Left lung (tissue), 10 donors: ENCODE results near the gene CFAP43. TPM values are rescaled to one million over a fixed set of nuclear protein-coding genes. Genes with fewer than 3 reads are reported as not detected.
"Not testable (repeated sequence)": the region's sequence is repeated elsewhere in the genome, so short reads cannot be mapped to it uniquely, and the experiment has no call there.

Source experiments
- ATAC-seq: fragments of 200-7000 bp; cut with Tn5 transposase; one replicate; pipeline ENCODE4 v1.9.1; 2020; ENCODE audit warnings: moderate library complexity
- DNase-seq, 4 donors: peaks; one replicate each; pipeline ENCODE4 v3.0.0-alpha.2; 2013 to 2020
- H3K27ac ChIP-seq, 2 donors: fragments of 200-600 bp; sonication (generic) in 1 of 2; one replicate each; pipeline versions ENCODE4 v1.5.0 to v1.8.0; 2020 to 2021
- H3K27me3 ChIP-seq, 2 donors: fragments of 200-600 bp; sonication (generic) in 1 of 2; one replicate each; pipeline versions ENCODE4 v1.5.0 to v1.8.0; 2020 to 2021
- H3K36me3 ChIP-seq, 2 donors: fragments of 200-600 bp; sonication (generic) in 1 of 2; one replicate each; pipeline versions ENCODE4 v1.5.0 to v1.8.0; 2020 to 2021
- H3K4me1 ChIP-seq, 2 donors: fragments of 200-600 bp; one replicate each; pipeline ENCODE4 v1.8.0; 2021
- H3K4me3 ChIP-seq, 2 donors: fragments of 200-600 bp; sonication (generic) in 1 of 2; one replicate each; pipeline versions ENCODE4 v1.5.0 to v1.8.0; 2020 to 2021; ENCODE audit warnings: mild to moderate bottlenecking in 1 of 2
- H3K9me3 ChIP-seq, 2 donors: fragments of 200-600 bp; sonication (generic) in 1 of 2; one replicate each; pipeline versions ENCODE4 v1.5.0 to v1.8.0; 2020 to 2021
- CTCF ChIP-seq, 2 donors: fragments of 200-600 bp; sonication (generic) in 1 of 2; IDR thresholded peaks; one replicate each; pipeline versions ENCODE4 v1.5.0 to v1.8.0; 2021; ENCODE audit warnings: antibody characterized with exemption in 2 of 2
- intact Hi-C, 2 donors: fragments of 100-400 bp; cut with DNase I; formaldehyde crosslinking; loops; one replicate each; pipeline versions ENCODE4 v1.11.2 to v1.14.2; 2022
- polyA plus RNA-seq, 6 donors: library from polyadenylated mRNA; unstranded; fragments of 120-200 nt; gene quantifications; one replicate each; pipeline ENCODE4 v1.2.1, GENCODE V29; 2013; ENCODE audit not compliant: insufficient read length in 6 of 6
- total RNA-seq, 2 donors: library from RNA; stranded (reverse); fragmentation: NEBNext Ultra II Directional; extraction: Animal tissue kit (Norgen Biotek cat#: 25700); gene quantifications; one replicate each; pipeline ENCODE4 v1.2.1, GENCODE V29; 2021
- donor health status: DM: no; HTN: yes; CAD: no.
- donor health status: DM: no; HTN: no; CAD: no.

The CFAP43 gene
- total and polyA plus RNA-seq, 8 donors, result 0.70 to 24.5 (median 11.9) TPM

GRCh38 chr10:104253106-104253505 lies 20.9 kb upstream of the CFAP43 start:
- no peak for TF ChIP-seq CTCF (IDR thresholded peaks at IDR 0.05)
- H3K4me3 ChIP-seq, result no peak overlapping the region
- H3K27me3 ChIP-seq, result no peaks in the 10 kb centered on the region
- no peaks in the 10 kb centered on the region for H3K9me3 ChIP-seq
- DNase-seq (no peak), ATAC-seq (no peak)
- H3K36me3 ChIP-seq, result peaks cover 0 to 11% of the 10 kb centered on the region in 2 donors
- no peak overlapping the region for H3K27ac ChIP-seq
- intact Hi-C loops, result no loop called here
- H3K4me1 ChIP-seq, result peaks cover 20 to 35% of the 10 kb centered on the region in 2 donors

DNA sequence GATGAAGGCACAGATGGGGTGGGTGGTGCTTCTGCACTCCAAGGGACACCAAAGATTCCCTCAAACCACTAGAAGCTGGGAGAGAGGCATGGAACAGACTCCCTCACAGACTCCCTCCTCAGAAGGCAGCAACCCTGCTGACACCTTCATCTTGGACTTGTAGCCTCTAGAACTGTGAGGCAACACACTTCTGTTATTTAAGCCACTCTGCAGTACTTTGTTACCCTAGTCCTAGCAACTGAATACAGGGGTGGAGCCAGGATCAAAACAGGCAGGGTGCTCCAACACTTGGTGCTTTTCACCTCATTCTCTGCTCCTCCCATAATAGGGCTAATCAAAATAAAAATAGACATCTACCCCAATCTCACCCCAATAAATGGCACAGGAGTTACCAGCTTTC lies 20.2 kb upstream of the CFAP43 start:
- no peaks in the 10 kb centered on the region for H3K9me3 ChIP-seq
- no peak overlapping the region for H3K27ac ChIP-seq
- H3K4me1 ChIP-seq, result peaks cover 20 to 28% of the 10 kb centered on the region in 2 donors
- TF ChIP-seq CTCF (IDR thresholded peaks at IDR 0.05), result no peak
- no peak overlapping the region for H3K4me3 ChIP-seq
- H3K36me3 ChIP-seq, result peaks cover 0 to 3% of the 10 kb centered on the region in 2 donors
- intact Hi-C loops, result no loop called here
- no peaks in the 10 kb centered on the region for H3K27me3 ChIP-seq
- DNase-seq (no peak), ATAC-seq (no peak)

GRCh38 chr10:104251443-104251842 lies 19.3 kb upstream of the CFAP43 start:
- no peaks in the 10 kb centered on the region for H3K36me3 ChIP-seq
- peaks cover 11 to 28% of the 10 kb centered on the region in 2 donors for H3K4me1 ChIP-seq
- H3K27me3 ChIP-seq, result no peaks in the 10 kb centered on the region
- intact Hi-C loops, result no loop called here
- no peak overlapping the region for H3K27ac ChIP-seq
- no peak for TF ChIP-seq CTCF (IDR thresholded peaks at IDR 0.05)
- no peak overlapping the region for H3K4me3 ChIP-seq
- ATAC-seq (no peak), DNase-seq (no peak)
- H3K9me3 ChIP-seq, result no peaks in the 10 kb centered on the region

GRCh38 chr10:104250371-104250770 lies 18.2 kb upstream of the CFAP43 start:
- no peaks in the 10 kb centered on the region for H3K9me3 ChIP-seq
- H3K36me3 ChIP-seq, result no peaks in the 10 kb centered on the region
- H3K27me3 ChIP-seq, result no peaks in the 10 kb centered on the region
- no peak overlapping the region for H3K27ac ChIP-seq
- no peak for TF ChIP-seq CTCF (IDR thresholded peaks at IDR 0.05)
- intact Hi-C loops, result no loop called here
- peaks cover 5 to 24% of the 10 kb centered on the region in 2 donors for H3K4me1 ChIP-seq
- no peak for DNase-seq
- ATAC-seq, result no peak
- no peak overlapping the region for H3K4me3 ChIP-seq

- H3K27ac ChIP-seq, H3K27me3 ChIP-seq, intact Hi-C loops, H3K36me3 ChIP-seq, H3K4me3 ChIP-seq, H3K9me3 ChIP-seq, ATAC-seq, DNase-seq: not testable (repeated sequence)
- H3K4me1 ChIP-seq, result peaks cover 2 to 18% of the 10 kb centered on the region in 2 donors
Observed at GRCh38 chr10:104248931-104249330, 16.8 kb upstream of the CFAP43 start.

DNA sequence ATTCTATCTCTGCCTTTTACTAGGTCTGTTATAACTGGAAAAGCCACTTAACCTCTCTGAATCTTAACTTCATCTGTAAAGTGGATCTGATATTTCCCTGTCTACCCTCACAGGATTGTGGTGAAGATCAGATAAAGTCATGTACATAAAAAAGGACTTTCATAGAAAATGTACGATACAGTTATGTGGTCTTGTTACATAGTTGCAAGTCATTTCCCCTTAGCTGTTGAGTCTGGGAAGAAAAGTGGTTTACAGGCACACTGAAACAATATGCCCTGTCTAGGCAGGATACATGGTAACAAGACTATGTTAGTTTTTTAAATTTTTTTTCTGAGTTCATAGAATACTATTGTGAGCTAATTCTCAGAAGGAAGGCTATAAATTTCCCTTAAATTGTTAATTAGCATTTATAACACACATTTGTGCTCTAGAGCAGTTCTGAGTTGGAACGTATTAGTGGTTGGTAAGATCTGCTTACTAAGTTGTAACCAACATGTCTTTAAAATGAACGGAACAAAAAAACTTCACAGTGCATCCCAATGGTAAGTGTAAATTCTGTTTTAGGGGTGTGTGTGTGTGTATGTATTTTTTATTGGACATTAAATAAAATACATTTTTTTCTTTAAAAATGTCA lies 15.5 kb upstream of the CFAP43 start:
- TF ChIP-seq CTCF (IDR thresholded peaks at IDR 0.05), result no peak
- peaks cover 0 to 13% of the 10 kb centered on the region in 2 donors for H3K4me1 ChIP-seq
- peak overlapping the region in 1 of 2 donors; percentile 13 for H3K4me3 ChIP-seq
- H3K36me3 ChIP-seq, result no peaks in the 10 kb centered on the region
- ATAC-seq (peak; percentile 39), DNase-seq (no peak)
- H3K9me3 ChIP-seq, result no peaks in the 10 kb centered on the region
- no peaks in the 10 kb centered on the region for H3K27me3 ChIP-seq
- peak overlapping the region; percentile 46 to 86 for H3K27ac ChIP-seq
- intact Hi-C loops, result no loop called here
